Testis (tissue), 2 donors: Measurements from ENCODE around the gene TENT5C.

Experiments used
- POLR2A ChIP-seq: fragments of 450-650 bp; IDR thresholded peaks from one replicate; pipeline ENCODE4 v1.6.1; 2017; ENCODE audit warnings: antibody characterized with exemption, mild to moderate bottlenecking, moderate library complexity
- TF ChIP-seq, protein P1 (sequence below), 3 experiments: fragments of 450-650 bp in 2 of 3; fragments of 200-600 bp in 1 of 3; sonication (generic) in 1 of 3; IDR thresholded peaks; one replicate each; pipeline ENCODE4 v1.5.1; 2016 to 2019; ENCODE audit warnings: antibody characterized with exemption in 3 of 3, mild to moderate bottlenecking in 2 of 3, moderate library complexity in 1 of 3

DNA sequence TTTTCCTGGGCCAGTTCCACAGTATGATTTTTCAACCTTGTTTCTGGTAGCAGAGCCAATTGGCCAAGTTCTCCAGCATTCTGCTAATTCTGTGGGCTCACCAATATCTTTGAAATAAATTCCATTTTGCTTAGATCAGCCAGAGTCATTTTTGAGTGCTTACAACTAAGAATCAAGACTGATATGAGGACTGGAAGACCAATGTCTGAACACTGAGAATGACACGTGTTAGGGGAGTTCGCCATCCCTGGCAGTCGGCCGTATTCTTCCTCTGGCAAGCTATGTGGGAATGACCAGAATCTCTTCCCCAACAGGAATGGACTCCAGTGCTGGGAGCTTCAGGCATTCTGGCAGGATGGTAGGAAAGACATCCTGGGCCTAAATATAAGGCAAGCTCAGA is 4.9 kb upstream of the TENT5C start:
- TF ChIP-seq, protein P1, sequence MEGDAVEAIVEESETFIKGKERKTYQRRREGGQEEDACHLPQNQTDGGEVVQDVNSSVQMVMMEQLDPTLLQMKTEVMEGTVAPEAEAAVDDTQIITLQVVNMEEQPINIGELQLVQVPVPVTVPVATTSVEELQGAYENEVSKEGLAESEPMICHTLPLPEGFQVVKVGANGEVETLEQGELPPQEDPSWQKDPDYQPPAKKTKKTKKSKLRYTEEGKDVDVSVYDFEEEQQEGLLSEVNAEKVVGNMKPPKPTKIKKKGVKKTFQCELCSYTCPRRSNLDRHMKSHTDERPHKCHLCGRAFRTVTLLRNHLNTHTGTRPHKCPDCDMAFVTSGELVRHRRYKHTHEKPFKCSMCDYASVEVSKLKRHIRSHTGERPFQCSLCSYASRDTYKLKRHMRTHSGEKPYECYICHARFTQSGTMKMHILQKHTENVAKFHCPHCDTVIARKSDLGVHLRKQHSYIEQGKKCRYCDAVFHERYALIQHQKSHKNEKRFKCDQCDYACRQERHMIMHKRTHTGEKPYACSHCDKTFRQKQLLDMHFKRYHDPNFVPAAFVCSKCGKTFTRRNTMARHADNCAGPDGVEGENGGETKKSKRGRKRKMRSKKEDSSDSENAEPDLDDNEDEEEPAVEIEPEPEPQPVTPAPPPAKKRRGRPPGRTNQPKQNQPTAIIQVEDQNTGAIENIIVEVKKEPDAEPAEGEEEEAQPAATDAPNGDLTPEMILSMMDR (IDR thresholded peaks at IDR 0.05): no peak
- TF ChIP-seq POLR2A: no peak
